HEK293 (cell line): ENCODE data around the gene LCAT.

Experiments used
- CTCF ChIA-PET: fragments of 350-600 bp; formaldehyde crosslinking; extraction: SDS; loops from one replicate; lab custom pipeline; 2021; ENCODE audit warnings: antibody characterized with exemption; lab: Yijun Ruan, JAX
- POLR2A ChIA-PET: fragments of 300-600 bp; formaldehyde crosslinking; extraction: SDS; loops from one replicate; lab custom pipeline; 2020; ENCODE audit warnings: antibody characterized with exemption, inconsistent platforms; lab: Yijun Ruan, JAX
- H3K27ac ChIP-seq: fragments of 200-500 bp; sonication (Bioruptor generic); 2 replicates; pipeline ENCODE4 v1.5.1; 2014; ENCODE audit warnings: low read depth, low read length, control low read depth, inconsistent platforms; ENCODE audit errors: extremely low read depth
- H3K36me3 ChIP-seq, 2 experiments: fragments of 200-500 bp in 1 of 2; sonication (Bioruptor generic) in 1 of 2; 1 replicate in 1 of 2; 2 replicates in 1 of 2; pipeline ENCODE4 v1.5.1; 2014 to 2017; ENCODE audit warnings: inconsistent platforms in 2 of 2, low read length in 2 of 2; ENCODE audit not compliant: control insufficient read depth in 2 of 2, insufficient read depth in 1 of 2
- H3K4me1 ChIP-seq: fragments of 200-500 bp; sonication (Bioruptor generic); 2 replicates; pipeline ENCODE4 v1.5.1; 2014; ENCODE audit warnings: mild to moderate bottlenecking, low read length, inconsistent platforms; ENCODE audit not compliant: control insufficient read depth, insufficient read depth
- H3K4me3 ChIP-seq: 2 replicates; pipeline ENCODE4 v1.5.1; 2011; ENCODE audit warnings: low read depth, mild to moderate bottlenecking, control low read depth, low read length, moderate library complexity
- H3K9me3 ChIP-seq: fragments of 200-500 bp; sonication (Bioruptor generic); 2 replicates; pipeline ENCODE4 v1.5.1; 2014; ENCODE audit warnings: low read depth, low read length, inconsistent platforms; ENCODE audit not compliant: control insufficient read depth, insufficient read depth
- CTCF ChIP-seq: fragments of 450-650 bp; formaldehyde crosslinking; IDR thresholded peaks from 2 replicates; pipeline ENCODE4 v1.5.1; 2016; ENCODE audit warnings: missing biosample characterization, missing genetic modification characterization
- SP7 ChIP-seq: fragments of 450-650 bp; formaldehyde crosslinking; IDR thresholded peaks from 2 replicates; pipeline ENCODE4 v1.5.1; 2016; ENCODE audit warnings: missing biosample characterization, missing genetic modification characterization
- ZFP3 ChIP-seq: fragments of 450-650 bp; formaldehyde crosslinking; IDR thresholded peaks from 2 replicates; pipeline ENCODE4 v1.5.1; 2016; ENCODE audit warnings: low read depth, missing biosample characterization, missing genetic modification characterization
- ZFP69B ChIP-seq: fragments of 450-650 bp; formaldehyde crosslinking; IDR thresholded peaks from 2 replicates; pipeline ENCODE4 v1.5.1; 2016; ENCODE audit warnings: missing biosample characterization, missing genetic modification characterization
- ZNF2 ChIP-seq: fragments of 450-650 bp; formaldehyde crosslinking; IDR thresholded peaks from 2 replicates; pipeline ENCODE4 v1.5.1; 2016; ENCODE audit warnings: missing biosample characterization, missing genetic modification characterization
- ZNF391 ChIP-seq: fragments of 450-650 bp; formaldehyde crosslinking; IDR thresholded peaks from 2 replicates; pipeline ENCODE4 v1.5.1; 2016; ENCODE audit warnings: low read depth, missing biosample characterization, missing genetic modification characterization, borderline replicate concordance
- ZNF530 ChIP-seq: fragments of 450-650 bp; formaldehyde crosslinking; IDR thresholded peaks from 2 replicates; pipeline ENCODE4 v1.5.1; 2016; ENCODE audit warnings: low read depth, missing biosample characterization, missing genetic modification characterization
- ZNF548 ChIP-seq: fragments of 450-650 bp; formaldehyde crosslinking; IDR thresholded peaks from 2 replicates; pipeline ENCODE4 v1.5.1; 2016; ENCODE audit warnings: missing biosample characterization, missing genetic modification characterization
- ZNF558 ChIP-seq: fragments of 450-650 bp; formaldehyde crosslinking; IDR thresholded peaks from 2 replicates; pipeline ENCODE4 v1.5.1; 2016; ENCODE audit warnings: missing biosample characterization, missing genetic modification characterization
- ZNF596 ChIP-seq: fragments of 450-650 bp; IDR thresholded peaks from 2 replicates; pipeline ENCODE4 v1.5.0; 2018; ENCODE audit warnings: missing biosample characterization, mild to moderate bottlenecking, missing genetic modification characterization, moderate library complexity
- ZNF623 ChIP-seq: fragments of 450-650 bp; formaldehyde crosslinking; IDR thresholded peaks from 2 replicates; pipeline ENCODE4 v1.5.1; 2016; ENCODE audit warnings: missing biosample characterization, missing genetic modification characterization
- ZNF660 ChIP-seq: fragments of 450-650 bp; IDR thresholded peaks from 2 replicates; pipeline ENCODE4 v1.5.1; 2018; ENCODE audit warnings: missing biosample characterization, mild to moderate bottlenecking, missing genetic modification characterization
- ZNF677 ChIP-seq: fragments of 450-650 bp; IDR thresholded peaks from 2 replicates; pipeline ENCODE4 v1.5.0; 2018; ENCODE audit warnings: missing biosample characterization, mild to moderate bottlenecking, missing genetic modification characterization, moderate library complexity
- ZNF777 ChIP-seq: fragments of 450-650 bp; formaldehyde crosslinking; IDR thresholded peaks from 2 replicates; pipeline ENCODE4 v1.5.1; 2017; ENCODE audit warnings: missing biosample characterization, missing genetic modification characterization, borderline replicate concordance
- ZNF843 ChIP-seq: fragments of 450-650 bp; formaldehyde crosslinking; IDR thresholded peaks from 2 replicates; pipeline ENCODE4 v1.5.1; 2016; ENCODE audit warnings: missing biosample characterization, missing genetic modification characterization
- TF ChIP-seq, protein P1 (sequence below): fragments of 450-650 bp; formaldehyde crosslinking; IDR thresholded peaks from 2 replicates; pipeline ENCODE4 v1.5.1; 2016; ENCODE audit warnings: missing biosample characterization, missing genetic modification characterization
- TF ChIP-seq, protein P2 (sequence below): fragments of 450-650 bp; formaldehyde crosslinking; IDR thresholded peaks from 2 replicates; pipeline ENCODE4 v1.5.1; 2017; ENCODE audit warnings: missing biosample characterization, missing genetic modification characterization
- TF ChIP-seq, protein P3 (sequence below): fragments of 450-650 bp; formaldehyde crosslinking; IDR thresholded peaks from 2 replicates; pipeline ENCODE4 v1.5.1; 2016; ENCODE audit warnings: missing biosample characterization, missing genetic modification characterization, borderline replicate concordance

LCAT gene

GRCh38 chr16:67993207-67994039 lies 49.5 kb upstream of the LCAT start (continued):
- peak; percentile 99 for TF ChIP-seq CTCF (tag by site-specific recombination)
- TF ChIP-seq ZNF660 (tag by site-specific recombination), result peak; percentile 64; the same call in 1 of the 2 replicates
- TF ChIP-seq ZNF596 (tag by site-specific recombination), result peak; percentile 48; the same call in 1 of the 2 replicates

GRCh38 chr16:67992661-67993206 lies 48.8 kb upstream of the LCAT start:
- no peaks in the 10 kb centered on the region for H3K36me3 ChIP-seq
- no peak overlapping the region for H3K4me3 ChIP-seq
- CTCF ChIA-PET, result interaction anchor here (0.6 to 1.5 kb wide), 10 partner anchors 9 to 699 kb away, joined by 3 to 12 read pairs (median 4); partner anchors contain the start of gene DPEP3
- no peaks in the 10 kb centered on the region for H3K9me3 ChIP-seq
- TF ChIP-seq, protein P1, sequence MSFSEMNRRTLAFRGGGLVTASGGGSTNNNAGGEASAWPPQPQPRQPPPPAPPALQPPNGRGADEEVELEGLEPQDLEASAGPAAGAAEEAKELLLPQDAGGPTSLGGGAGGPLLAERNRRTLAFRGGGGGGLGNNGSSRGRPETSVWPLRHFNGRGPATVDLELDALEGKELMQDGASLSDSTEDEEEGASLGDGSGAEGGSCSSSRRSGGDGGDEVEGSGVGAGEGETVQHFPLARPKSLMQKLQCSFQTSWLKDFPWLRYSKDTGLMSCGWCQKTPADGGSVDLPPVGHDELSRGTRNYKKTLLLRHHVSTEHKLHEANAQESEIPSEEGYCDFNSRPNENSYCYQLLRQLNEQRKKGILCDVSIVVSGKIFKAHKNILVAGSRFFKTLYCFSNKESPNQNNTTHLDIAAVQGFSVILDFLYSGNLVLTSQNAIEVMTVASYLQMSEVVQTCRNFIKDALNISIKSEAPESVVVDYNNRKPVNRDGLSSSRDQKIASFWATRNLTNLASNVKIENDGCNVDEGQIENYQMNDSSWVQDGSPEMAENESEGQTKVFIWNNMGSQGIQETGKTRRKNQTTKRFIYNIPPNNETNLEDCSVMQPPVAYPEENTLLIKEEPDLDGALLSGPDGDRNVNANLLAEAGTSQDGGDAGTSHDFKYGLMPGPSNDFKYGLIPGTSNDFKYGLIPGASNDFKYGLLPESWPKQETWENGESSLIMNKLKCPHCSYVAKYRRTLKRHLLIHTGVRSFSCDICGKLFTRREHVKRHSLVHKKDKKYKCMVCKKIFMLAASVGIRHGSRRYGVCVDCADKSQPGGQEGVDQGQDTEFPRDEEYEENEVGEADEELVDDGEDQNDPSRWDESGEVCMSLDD (tag by site-specific recombination), result no peak
- TF ChIP-seq ZNF623 (tag by site-specific recombination), result no peak
- no peak for TF ChIP-seq SP7 (tag by site-specific recombination)
- TF ChIP-seq ZNF391 (tag by site-specific recombination), result no peak
- TF ChIP-seq ZNF530 (tag by site-specific recombination), result no peak
- 0 out of 2 replicates have a peak, but pooled peaks have one; percentile 43 for TF ChIP-seq ZNF777 (tag by site-specific recombination)
- TF ChIP-seq ZFP3 (tag by site-specific recombination), result no peak
- POLR2A ChIA-PET, result no interaction called here
- H3K4me1 ChIP-seq, result no peaks in the 10 kb centered on the region
- no peak overlapping the region for H3K27ac ChIP-seq

DNA sequence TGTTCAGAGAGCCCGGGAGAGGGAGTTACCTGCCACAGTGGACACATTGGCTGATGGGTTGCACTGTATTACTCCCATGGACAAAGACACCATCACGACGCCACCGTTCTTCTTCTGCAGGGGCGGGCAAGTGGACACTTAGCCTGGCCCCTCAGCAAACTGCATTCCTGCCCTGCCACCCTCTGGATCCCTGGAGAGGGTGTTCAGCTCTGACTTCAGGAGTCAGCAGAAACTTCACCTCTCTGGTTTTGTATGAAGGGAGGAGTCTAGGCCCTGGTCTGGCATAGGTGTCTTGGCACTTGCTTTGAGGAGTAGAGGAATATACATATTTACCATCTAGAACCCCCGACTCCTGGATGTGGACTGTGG lies 46.1 kb upstream of the LCAT start:
- Histone ChIP-seq H3K4me1 (no peaks in the 10 kb centered on the region), H3K9me3 (no peaks in the 10 kb centered on the region), H3K36me3 (no peaks in the 10 kb centered on the region), H3K4me3 (no peak overlapping the region), H3K27ac (no peak overlapping the region)
- TF ChIP-seq, protein P2, sequence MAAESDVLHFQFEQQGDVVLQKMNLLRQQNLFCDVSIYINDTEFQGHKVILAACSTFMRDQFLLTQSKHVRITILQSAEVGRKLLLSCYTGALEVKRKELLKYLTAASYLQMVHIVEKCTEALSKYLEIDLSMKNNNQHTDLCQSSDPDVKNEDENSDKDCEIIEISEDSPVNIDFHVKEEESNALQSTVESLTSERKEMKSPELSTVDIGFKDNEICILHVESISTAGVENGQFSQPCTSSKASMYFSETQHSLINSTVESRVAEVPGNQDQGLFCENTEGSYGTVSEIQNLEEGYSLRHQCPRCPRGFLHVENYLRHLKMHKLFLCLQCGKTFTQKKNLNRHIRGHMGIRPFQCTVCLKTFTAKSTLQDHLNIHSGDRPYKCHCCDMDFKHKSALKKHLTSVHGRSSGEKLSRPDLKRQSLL (tag by site-specific recombination), result no peak
- TF ChIP-seq ZNF558 (tag by site-specific recombination), result no peak
- TF ChIP-seq ZFP69B (tag by site-specific recombination), result no peak
- TF ChIP-seq ZNF2 (tag by site-specific recombination), result no peak
- no peak for TF ChIP-seq ZNF548 (tag by site-specific recombination)
- TF ChIP-seq SP7 (tag by site-specific recombination), result no peak
- TF ChIP-seq ZNF596 (tag by site-specific recombination), result no peak
- no peak for TF ChIP-seq ZNF677 (tag by site-specific recombination)
- no peak for TF ChIP-seq ZNF843 (tag by site-specific recombination)
- TF ChIP-seq, protein P3, sequence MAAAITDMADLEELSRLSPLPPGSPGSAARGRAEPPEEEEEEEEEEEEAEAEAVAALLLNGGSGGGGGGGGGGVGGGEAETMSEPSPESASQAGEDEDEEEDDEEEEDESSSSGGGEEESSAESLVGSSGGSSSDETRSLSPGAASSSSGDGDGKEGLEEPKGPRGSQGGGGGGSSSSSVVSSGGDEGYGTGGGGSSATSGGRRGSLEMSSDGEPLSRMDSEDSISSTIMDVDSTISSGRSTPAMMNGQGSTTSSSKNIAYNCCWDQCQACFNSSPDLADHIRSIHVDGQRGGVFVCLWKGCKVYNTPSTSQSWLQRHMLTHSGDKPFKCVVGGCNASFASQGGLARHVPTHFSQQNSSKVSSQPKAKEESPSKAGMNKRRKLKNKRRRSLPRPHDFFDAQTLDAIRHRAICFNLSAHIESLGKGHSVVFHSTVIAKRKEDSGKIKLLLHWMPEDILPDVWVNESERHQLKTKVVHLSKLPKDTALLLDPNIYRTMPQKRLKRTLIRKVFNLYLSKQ (tag by site-specific recombination), result no peak
- POLR2A ChIA-PET, result no interaction called here
- CTCF ChIA-PET, result interaction anchor here (1.2 kb wide), 1 partner anchor 51 kb away, joined by 6 read pairs; no protein-coding TSS in a partner anchor
